ENCODE measurements around the gene DPYSL5.

The DPYSL5 gene

GRCh38 chr2:26970244-26970927, 122.5 kb downstream of the DPYSL5 start, which contains the start of gene MAPRE3:
Gene MAPRE3 (plus strand): TSS chr2:26970637. CDS start chr2:27022219, 51,582 bp downstream.
- peak; percentile 98 for DNase-seq

GRCh38 chr2:26970928-26971627, 123.1 kb downstream of the DPYSL5 start:
- peak; percentile 43 for DNase-seq

- DNase-seq = no peak
Observed at GRCh38 chr2:26971911-26972786, 124.2 kb downstream of the DPYSL5 start.

GRCh38 chr2:26974352-26974751, 126.4 kb downstream of the DPYSL5 start:
- DNase-seq = no peak

GRCh38 chr2:26975102-26975501, 127.2 kb downstream of the DPYSL5 start:
- no peak for DNase-seq

GRCh38 chr2:26975656-26976055, 127.7 kb downstream of the DPYSL5 start:
- no peak for DNase-seq

GRCh38 chr2:26976237-26976636, 128.3 kb downstream of the DPYSL5 start:
- no peak for DNase-seq

GRCh38 chr2:26977012-26977411, 129.1 kb downstream of the DPYSL5 start:
- no peak for DNase-seq

- DNase-seq = peak; percentile 59
Observed at GRCh38 chr2:26978061-26978596, 130.2 kb downstream of the DPYSL5 start.

- no peak for DNase-seq
Observed at GRCh38 chr2:26979741-26980140, 131.8 kb downstream of the DPYSL5 start.

- DNase-seq = no peak
Observed at GRCh38 chr2:26980971-26981370, 133.0 kb downstream of the DPYSL5 start.

- DNase-seq = peak; percentile 95
Observed at GRCh38 chr2:26982102-26982742, 134.3 kb downstream of the DPYSL5 start.

- DNase-seq = no peak
Observed at GRCh38 chr2:26983746-26984145, 135.8 kb downstream of the DPYSL5 start.

- no peak for DNase-seq
Observed at GRCh38 chr2:26985807-26986206, 137.9 kb downstream of the DPYSL5 start.

- DNase-seq = no peak
Observed at GRCh38 chr2:26986576-26986975, 138.6 kb downstream of the DPYSL5 start.

- no peak for DNase-seq
Observed at GRCh38 chr2:26988058-26988860, 140.3 kb downstream of the DPYSL5 start.

GRCh38 chr2:26989156-26989555, 141.2 kb downstream of the DPYSL5 start:
- no peak for DNase-seq

- DNase-seq = no peak
Observed at GRCh38 chr2:26991717-26992116, 143.8 kb downstream of the DPYSL5 start.

GRCh38 chr2:26993768-26994167, 145.8 kb downstream of the DPYSL5 start:
- DNase-seq = no peak

GRCh38 chr2:26994983-26995382, 147.1 kb downstream of the DPYSL5 start:
- no peak for DNase-seq

GRCh38 chr2:26997394-26997793, 149.5 kb downstream of the DPYSL5 start:
- DNase-seq = no peak

GRCh38 chr2:26998323-26998722, 150.4 kb downstream of the DPYSL5 start:
- DNase-seq = no peak
